MM.1S (cell line): Measurements from ENCODE around the gene PARP8.
"Not testable (repeated sequence)": the region's sequence is repeated elsewhere in the genome, so short reads cannot be mapped to it uniquely, and the experiment has no call there.

ENCODE experiments used
- CTCF ChIP-seq: fragments of 300-600 bp; sonication (generic); IDR thresholded peaks from 2 replicates; pipeline ENCODE4 v1.5.1; 2016; ENCODE audit warnings: antibody characterized with exemption, low read length, mixed read lengths
- EZH2 ChIP-seq: fragments of 300-600 bp; sonication (generic); optimal IDR thresholded peaks from 2 replicates; pipeline ENCODE3; 2017; ENCODE audit warnings: low read depth, mild to moderate bottlenecking, antibody characterized with exemption, low read length, mixed read lengths
- EZH2phosphoT487 ChIP-seq: fragments of 300-600 bp; sonication (generic); IDR thresholded peaks from 2 replicates; pipeline ENCODE4 v1.6.1; 2018; ENCODE audit warnings: antibody characterized with exemption, low read length

- TF ChIP-seq EZH2phosphoT487, CTCF, EZH2: not testable (repeated sequence)
Observed at GRCh38 chr5:50634866-50635265, 31.6 kb upstream of the PARP8 start.
